ENCODE data around the gene TBX6. TPM values are rescaled to one million over a fixed set of nuclear protein-coding genes. Genes with fewer than 3 reads are reported as not detected.

Gene TBX6
- total RNA-seq, 1 donor from 2014 or later, result 0.75 TPM

DNA sequence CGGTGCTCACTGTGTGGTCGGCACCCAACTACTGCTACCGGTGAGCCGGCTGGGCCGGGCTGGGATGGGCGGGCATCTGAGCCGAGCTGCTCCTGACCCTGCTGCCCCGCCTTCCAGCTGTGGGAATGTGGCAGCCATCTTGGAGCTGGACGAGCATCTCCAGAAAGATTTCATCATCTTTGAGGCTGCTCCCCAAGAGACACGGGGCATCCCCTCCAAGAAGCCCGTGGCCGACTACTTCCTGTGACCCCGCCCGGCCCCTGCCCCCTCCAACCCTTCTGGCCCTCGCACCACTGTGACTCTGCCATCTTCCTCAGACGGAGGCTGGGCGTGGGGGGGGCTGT is 6.9 kb downstream of the TBX6 start:
- intact Hi-C loops (cut with DNase I), result no loop called here
- Histone ChIP-seq H3K4me1 (peaks cover 0 to 3% of the 10 kb centered on the region in 2 donors), H3K27me3 (no peaks in the 10 kb centered on the region), H3K27ac (peak overlapping the region; percentile 48 to 76), H3K4me3 (no peak overlapping the region), H3K36me3 (peaks cover 47 to 56% of the 10 kb centered on the region in 2 donors), H3K9me3 (no peaks in the 10 kb centered on the region)
- peak in 1 of 2 donors; percentile 77 for DNase-seq (ENCODE audit: low spot score in 2 of 2)
- TF ChIP-seq, protein P1, sequence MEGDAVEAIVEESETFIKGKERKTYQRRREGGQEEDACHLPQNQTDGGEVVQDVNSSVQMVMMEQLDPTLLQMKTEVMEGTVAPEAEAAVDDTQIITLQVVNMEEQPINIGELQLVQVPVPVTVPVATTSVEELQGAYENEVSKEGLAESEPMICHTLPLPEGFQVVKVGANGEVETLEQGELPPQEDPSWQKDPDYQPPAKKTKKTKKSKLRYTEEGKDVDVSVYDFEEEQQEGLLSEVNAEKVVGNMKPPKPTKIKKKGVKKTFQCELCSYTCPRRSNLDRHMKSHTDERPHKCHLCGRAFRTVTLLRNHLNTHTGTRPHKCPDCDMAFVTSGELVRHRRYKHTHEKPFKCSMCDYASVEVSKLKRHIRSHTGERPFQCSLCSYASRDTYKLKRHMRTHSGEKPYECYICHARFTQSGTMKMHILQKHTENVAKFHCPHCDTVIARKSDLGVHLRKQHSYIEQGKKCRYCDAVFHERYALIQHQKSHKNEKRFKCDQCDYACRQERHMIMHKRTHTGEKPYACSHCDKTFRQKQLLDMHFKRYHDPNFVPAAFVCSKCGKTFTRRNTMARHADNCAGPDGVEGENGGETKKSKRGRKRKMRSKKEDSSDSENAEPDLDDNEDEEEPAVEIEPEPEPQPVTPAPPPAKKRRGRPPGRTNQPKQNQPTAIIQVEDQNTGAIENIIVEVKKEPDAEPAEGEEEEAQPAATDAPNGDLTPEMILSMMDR (IDR thresholded peaks at IDR 0.05), result no peak

DNA sequence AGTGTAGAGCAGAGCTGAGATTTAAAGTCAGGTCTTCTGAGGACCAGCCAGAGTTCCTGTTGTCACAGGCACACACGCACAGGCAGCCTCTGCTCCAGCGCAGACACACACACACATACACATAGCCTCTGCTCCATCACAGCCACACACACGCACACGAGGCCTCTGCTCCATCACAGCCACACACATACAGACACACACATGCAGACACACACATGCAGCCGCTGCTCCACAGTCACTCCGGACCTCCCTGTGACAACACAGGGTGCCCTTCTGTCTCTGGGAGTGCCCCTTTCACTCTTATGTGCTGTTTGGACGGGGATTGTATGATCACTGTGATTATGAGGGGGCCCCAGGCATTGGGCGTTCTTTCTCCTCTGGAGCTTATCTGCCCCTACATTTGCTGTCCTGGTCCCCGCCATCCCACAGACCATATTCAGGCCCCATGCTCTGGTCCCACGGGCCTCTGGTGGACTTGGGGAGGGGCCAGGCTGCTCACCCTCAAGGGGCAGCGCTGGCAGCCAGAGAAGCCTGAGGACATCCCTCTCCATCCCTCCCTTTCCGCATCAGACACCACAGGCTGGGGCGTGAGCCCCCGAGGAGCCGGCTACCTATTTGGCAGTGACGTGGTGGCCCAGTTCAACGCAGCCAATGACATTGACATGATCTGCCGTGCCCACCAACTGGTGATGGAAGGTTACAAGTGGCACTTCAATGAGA is 7.5 kb downstream of the TBX6 start:
- H3K27me3 ChIP-seq, result no peaks in the 10 kb centered on the region
- TF ChIP-seq, protein P1 (IDR thresholded peaks at IDR 0.05), result no peak
- no peaks in the 10 kb centered on the region for H3K9me3 ChIP-seq
- H3K27ac ChIP-seq, result peak overlapping the region; percentile 48 to 76
- intact Hi-C loops (cut with DNase I), result no loop called here
- DNase-seq (ENCODE audit: low spot score in 2 of 2), result no peak
- peaks cover 52 to 62% of the 10 kb centered on the region in 2 donors for H3K36me3 ChIP-seq
- H3K4me3 ChIP-seq, result no peak overlapping the region
- peaks cover 0 to 3% of the 10 kb centered on the region in 2 donors for H3K4me1 ChIP-seq

GRCh38 chr16:30083216-30084055 is 8.3 kb downstream of the TBX6 start:
- intact Hi-C loops (cut with DNase I), result no loop called here
- Histone ChIP-seq H3K27ac (no peak overlapping the region), H3K36me3 (peaks cover 59 to 70% of the 10 kb centered on the region in 2 donors), H3K4me3 (no peak overlapping the region), H3K9me3 (no peaks in the 10 kb centered on the region), H3K4me1 (peaks cover 0 to 5% of the 10 kb centered on the region in 2 donors), H3K27me3 (no peaks in the 10 kb centered on the region)
- DNase-seq (ENCODE audit: low spot score in 2 of 2), result no peak
- TF ChIP-seq, protein P1 (IDR thresholded peaks at IDR 0.05), result no peak

- TF ChIP-seq, protein P1 (IDR thresholded peaks at IDR 0.05), result no peak
- no peak for DNase-seq (ENCODE audit: low spot score in 2 of 2)
- H3K27me3 ChIP-seq, result no peaks in the 10 kb centered on the region
- H3K36me3 ChIP-seq, result peaks cover 59 to 77% of the 10 kb centered on the region in 2 donors
- no peak overlapping the region for H3K27ac ChIP-seq
- intact Hi-C loops (cut with DNase I), result no loop called here
- no peaks in the 10 kb centered on the region for H3K9me3 ChIP-seq
- no peak overlapping the region for H3K4me3 ChIP-seq
- H3K4me1 ChIP-seq, result peaks cover 0 to 7% of the 10 kb centered on the region in 2 donors
Observed at GRCh38 chr16:30082545-30083090, 9.1 kb downstream of the TBX6 start.

- Histone ChIP-seq H3K4me3 (no peak overlapping the region), H3K9me3 (no peaks in the 10 kb centered on the region), H3K36me3 (peaks cover 53 to 70% of the 10 kb centered on the region in 2 donors)
Observed at GRCh38 chr16:30079480-30079879, 12.2 kb downstream of the TBX6 start.

More at GRCh38 chr16:30079480-30079879, 12.2 kb downstream of the TBX6 start:
- intact Hi-C loops (cut with DNase I), result no loop called here
- H3K27me3 ChIP-seq, result no peaks in the 10 kb centered on the region
- H3K4me1 ChIP-seq, result peaks cover 6 to 19% of the 10 kb centered on the region in 2 donors
- TF ChIP-seq, protein P1 (IDR thresholded peaks at IDR 0.05), result no peak
- DNase-seq (ENCODE audit: low spot score in 2 of 2), result no peak
- no peak overlapping the region for H3K27ac ChIP-seq
